Endodermal cell (in vitro differentiated cells): ENCODE data around the gene AMMECR1. TPM values are rescaled to one million over a fixed set of nuclear protein-coding genes. Genes with fewer than 3 reads are reported as not detected.

ENCODE experiments used
- DNase-seq: peaks from one replicate; pipeline ENCODE4 v3.0.0-alpha.2; 2017
- H3K27ac ChIP-seq: 2 replicates; pipeline ENCODE4 v1.5.1; 2013; ENCODE audit warnings: mild to moderate bottlenecking, low read depth, low read length, moderate library complexity
- H3K27me3 ChIP-seq: 2 replicates; pipeline ENCODE4 v1.6.1; 2013; ENCODE audit warnings: mild to moderate bottlenecking, low read length, moderate library complexity; ENCODE audit not compliant: insufficient read depth, control insufficient read depth, poor library complexity, severe bottlenecking
- H3K36me3 ChIP-seq: 2 replicates; pipeline ENCODE4 v1.7.0; 2013; ENCODE audit warnings: mild to moderate bottlenecking, low read length, moderate library complexity; ENCODE audit not compliant: control insufficient read depth, insufficient read depth
- H3K4me1 ChIP-seq: one replicate; pipeline ENCODE4 v1.7.0; 2013; ENCODE audit warnings: low read length; ENCODE audit not compliant: control insufficient read depth, insufficient read depth
- H3K4me3 ChIP-seq: 2 replicates; pipeline ENCODE4 v1.5.1; 2013; ENCODE audit warnings: mild to moderate bottlenecking, low read length, moderate library complexity
- H3K9ac ChIP-seq: 2 replicates; pipeline ENCODE4 v1.6.1; 2013; ENCODE audit warnings: mild to moderate bottlenecking, low read length, moderate library complexity; ENCODE audit not compliant: poor library complexity, severe bottlenecking; ENCODE audit errors: extremely low read depth
- H3K9me3 ChIP-seq: 2 replicates; pipeline ENCODE4 v1.6.1; 2013; ENCODE audit warnings: mild to moderate bottlenecking, low read length, moderate library complexity; ENCODE audit not compliant: control insufficient read depth
- H3K27ac Mint-ChIP-seq: 2 replicates; pipeline ENCODE4 v1.8.0; 2020; ENCODE audit warnings: mixed read lengths
- H3K27me3 Mint-ChIP-seq: 2 replicates; pipeline ENCODE4 v1.8.0; 2021; ENCODE audit warnings: mild to moderate bottlenecking, mixed read lengths; ENCODE audit not compliant: insufficient read depth
- H3K36me3 Mint-ChIP-seq: 2 replicates; pipeline ENCODE4 v1.8.0; 2020; ENCODE audit warnings: low read depth, mixed read lengths
- H3K4me1 Mint-ChIP-seq: 2 replicates; pipeline ENCODE4 v1.8.0; 2020; ENCODE audit warnings: mixed read lengths
- H3K4me3 Mint-ChIP-seq: 2 replicates; pipeline ENCODE4 v1.8.0; 2020; ENCODE audit warnings: mild to moderate bottlenecking, moderate library complexity, mixed read lengths
- H3K9me3 Mint-ChIP-seq: 2 replicates; pipeline ENCODE4 v1.8.0; 2020; ENCODE audit warnings: mild to moderate bottlenecking, mixed read lengths
- WGBS, 2 experiments: methylation state at CpG; one replicate each; pipeline versions ENCODE4 v1.1.5 to v1.1.7; 2013; ENCODE audit warnings: missing lambda C conversion rate in 2 of 2, mixed read lengths in 1 of 2; ENCODE audit not compliant: insufficient coverage in 1 of 2, insufficient read length in 1 of 2; 5-methylcytosine and 5-hydroxymethylcytosine counted together
- total RNA-seq, 2 donors: library from RNA; stranded (reverse); fragmentation: NEBNext Ultra II Directional in 1 of 2; extraction: Animal tissue kit (Norgen Biotek cat#: 25700) in 1 of 2; gene quantifications; 2 replicates in 1 of 2; 3 replicates in 1 of 2; pipeline ENCODE4 v1.2.1, GENCODE V29; 2021
- TF ChIP-seq, protein P1 (sequence below): fragments of 200-600 bp; sonication (generic); conservative IDR thresholded peaks from 2 replicates; pipeline ENCODE4 v1.5.0; 2021; ENCODE audit warnings: antibody characterized with exemption, mild to moderate bottlenecking

The AMMECR1 gene
- total RNA-seq, 2 donors from 2014 or later = 26.8 to 62.2 TPM

DNA sequence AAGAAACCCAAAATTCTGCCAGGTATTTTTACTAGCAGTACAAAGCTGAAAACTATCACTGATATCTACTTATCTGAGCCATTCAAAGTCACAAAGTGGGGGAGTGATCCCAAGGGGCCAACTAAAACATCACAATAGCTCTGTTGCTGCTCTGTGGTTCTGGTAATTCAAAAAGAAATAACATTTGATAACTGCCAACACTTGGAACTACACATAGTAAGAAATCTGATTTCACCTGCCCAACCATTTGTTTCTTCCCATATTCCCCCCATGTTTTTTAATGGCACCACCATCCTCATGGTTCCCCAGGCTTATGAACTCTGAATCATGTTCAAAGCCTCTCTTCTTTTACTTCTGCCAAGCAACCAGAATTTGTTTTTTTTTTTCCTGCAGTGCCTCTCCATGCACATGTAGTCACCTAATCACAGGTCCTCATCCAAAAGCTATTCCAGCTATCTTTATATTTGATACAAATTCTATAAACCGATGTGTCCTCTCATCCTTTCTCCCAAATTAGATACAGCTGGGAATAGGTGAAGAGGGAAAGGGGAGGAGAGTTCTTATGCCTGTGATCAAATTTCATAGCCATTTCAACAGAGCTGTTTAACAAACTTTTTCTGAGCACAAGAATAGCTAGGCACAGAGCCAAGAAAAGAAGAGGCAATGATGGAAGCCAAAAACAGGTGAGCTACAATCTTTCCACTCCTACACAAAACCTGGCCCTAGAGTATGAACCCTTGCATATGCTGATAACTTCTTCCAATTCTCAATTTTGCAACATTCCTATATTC is 7.7 kb downstream of the AMMECR1 start:
- Mint-ChIP-seq H3K4me1 (peaks cover 43% of the 10 kb centered on the region), H3K9me3 (no peaks in the 10 kb centered on the region), H3K36me3 (no peaks in the 10 kb centered on the region), H3K4me3 (no peak overlapping the region), H3K27me3 (no peaks in the 10 kb centered on the region), H3K27ac (no peak overlapping the region)
- Histone ChIP-seq H3K4me3 (peak overlapping the region; percentile 53), H3K9ac (no peak overlapping the region), H3K27ac (no peak overlapping the region), H3K27me3 (no peaks in the 10 kb centered on the region), H3K4me1 (no peaks in the 10 kb centered on the region), H3K9me3 (no peaks in the 10 kb centered on the region), H3K36me3 (peaks cover 2% of the 10 kb centered on the region)
- DNase-seq = no peak
- WGBS, 2 experiments = no CpG with 5 or more reads among the region's 1 CpG
- TF ChIP-seq, protein P1, sequence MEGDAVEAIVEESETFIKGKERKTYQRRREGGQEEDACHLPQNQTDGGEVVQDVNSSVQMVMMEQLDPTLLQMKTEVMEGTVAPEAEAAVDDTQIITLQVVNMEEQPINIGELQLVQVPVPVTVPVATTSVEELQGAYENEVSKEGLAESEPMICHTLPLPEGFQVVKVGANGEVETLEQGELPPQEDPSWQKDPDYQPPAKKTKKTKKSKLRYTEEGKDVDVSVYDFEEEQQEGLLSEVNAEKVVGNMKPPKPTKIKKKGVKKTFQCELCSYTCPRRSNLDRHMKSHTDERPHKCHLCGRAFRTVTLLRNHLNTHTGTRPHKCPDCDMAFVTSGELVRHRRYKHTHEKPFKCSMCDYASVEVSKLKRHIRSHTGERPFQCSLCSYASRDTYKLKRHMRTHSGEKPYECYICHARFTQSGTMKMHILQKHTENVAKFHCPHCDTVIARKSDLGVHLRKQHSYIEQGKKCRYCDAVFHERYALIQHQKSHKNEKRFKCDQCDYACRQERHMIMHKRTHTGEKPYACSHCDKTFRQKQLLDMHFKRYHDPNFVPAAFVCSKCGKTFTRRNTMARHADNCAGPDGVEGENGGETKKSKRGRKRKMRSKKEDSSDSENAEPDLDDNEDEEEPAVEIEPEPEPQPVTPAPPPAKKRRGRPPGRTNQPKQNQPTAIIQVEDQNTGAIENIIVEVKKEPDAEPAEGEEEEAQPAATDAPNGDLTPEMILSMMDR = no peak

DNA sequence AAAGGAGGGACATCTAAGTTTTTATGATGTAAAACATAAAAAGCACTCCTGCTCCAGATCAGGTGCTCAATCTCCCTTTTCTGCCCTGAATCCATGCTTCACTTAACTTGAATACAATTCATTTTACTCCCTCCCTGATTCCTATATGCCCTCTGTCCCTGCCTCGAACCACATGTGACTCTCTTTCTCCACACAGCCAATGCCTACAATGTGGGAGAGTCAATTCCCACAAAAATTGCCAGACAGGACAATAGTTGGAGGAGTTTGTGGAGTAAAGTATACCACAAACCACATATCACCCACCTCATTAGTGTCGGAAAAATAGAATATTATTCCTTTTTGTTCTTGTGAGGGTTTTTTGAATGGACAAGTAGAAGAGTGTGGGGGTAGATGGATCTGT is 9.7 kb downstream of the AMMECR1 start:
- no peak for DNase-seq
- no peaks in the 10 kb centered on the region for H3K36me3 Mint-ChIP-seq
- H3K9me3 ChIP-seq = no peaks in the 10 kb centered on the region
- H3K27me3 ChIP-seq = no peaks in the 10 kb centered on the region
- no peak overlapping the region for H3K4me3 Mint-ChIP-seq
- no peaks in the 10 kb centered on the region for H3K4me1 ChIP-seq
- H3K9me3 Mint-ChIP-seq = no peaks in the 10 kb centered on the region
- 100% methylated on average over 1 of the region's 2 CpGs; no CpG with 5 or more reads in 1 of the 2 experiments for WGBS, 2 experiments
- no peaks in the 10 kb centered on the region for H3K27me3 Mint-ChIP-seq
- H3K4me3 ChIP-seq = no peak overlapping the region
- TF ChIP-seq, protein P1 = no peak
- H3K9ac ChIP-seq = no peak overlapping the region
- peaks cover 30% of the 10 kb centered on the region for H3K4me1 Mint-ChIP-seq
- H3K36me3 ChIP-seq = peaks cover 5% of the 10 kb centered on the region
- H3K27ac Mint-ChIP-seq = no peak overlapping the region
- no peak overlapping the region for H3K27ac ChIP-seq

DNA sequence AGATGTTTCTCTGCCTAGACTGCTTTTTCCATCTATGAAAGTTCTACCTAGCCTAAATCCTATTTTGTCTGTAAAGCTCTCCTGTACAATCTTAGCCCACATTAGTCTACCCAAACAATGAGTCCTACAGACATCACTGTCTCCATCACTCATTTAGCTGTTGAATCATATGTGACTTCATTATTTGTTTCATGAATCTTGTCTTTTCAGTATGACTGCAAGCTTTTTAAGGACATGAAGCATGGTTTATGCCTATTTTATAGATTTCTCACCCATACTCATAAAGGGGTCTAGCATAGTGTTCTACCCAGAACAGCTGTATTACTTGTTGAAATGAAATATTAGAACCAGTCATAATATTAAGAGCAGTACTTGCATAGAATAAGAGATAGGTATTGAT is 13.0 kb downstream of the AMMECR1 start:
- H3K9ac ChIP-seq = no peak overlapping the region
- H3K9me3 Mint-ChIP-seq = peaks cover 27% of the 10 kb centered on the region
- H3K27ac ChIP-seq = no peak overlapping the region
- H3K4me1 ChIP-seq = no peaks in the 10 kb centered on the region
- peaks cover 8% of the 10 kb centered on the region for H3K9me3 ChIP-seq
- no peaks in the 10 kb centered on the region for H3K27me3 ChIP-seq
- no peak for DNase-seq
- H3K27me3 Mint-ChIP-seq = no peaks in the 10 kb centered on the region
- peaks cover 17% of the 10 kb centered on the region for H3K4me1 Mint-ChIP-seq
- H3K36me3 ChIP-seq = peaks cover 5% of the 10 kb centered on the region
- peaks cover 24% of the 10 kb centered on the region for H3K36me3 Mint-ChIP-seq
- H3K4me3 Mint-ChIP-seq = no peak overlapping the region
- no peak overlapping the region for H3K27ac Mint-ChIP-seq
- H3K4me3 ChIP-seq = no peak overlapping the region
- TF ChIP-seq, protein P1 = no peak
